Activated CD8-positive, alpha-beta memory T cell treated with anti-CD3 and anti-CD28 coated beads, Interleukin-2, amount 50 U/mL, for 24 hours (primary cell): ENCODE data around the gene CAMK2N2.
A peak's percentile ranks its signal among the peaks of the same experiment; 100 is the strongest.

Experiments used
- DNase-seq: peaks from one replicate; pipeline ENCODE4 v3.0.0-alpha.2; 2020; ENCODE audit errors: extremely low read depth

CAMK2N2 gene

GRCh38 chr3:184240384-184241140, 20.8 kb downstream of the CAMK2N2 start:
- DNase-seq: no peak

- DNase-seq: no peak
These were observed 21.6 kb downstream of the CAMK2N2 start for GRCh38 chr3:184239708-184240107.

GRCh38 chr3:184239221-184239620, 22.1 kb downstream of the CAMK2N2 start:
- no peak for DNase-seq

GRCh38 chr3:184238246-184238818, 23.0 kb downstream of the CAMK2N2 start:
- no peak for DNase-seq

GRCh38 chr3:184237807-184238206, 23.5 kb downstream of the CAMK2N2 start:
- no peak for DNase-seq

- DNase-seq: no peak
These were observed 24.1 kb downstream of the CAMK2N2 start for GRCh38 chr3:184237211-184237610.

- DNase-seq: no peak
These were observed 24.7 kb downstream of the CAMK2N2 start for GRCh38 chr3:184236636-184237035.

- DNase-seq: no peak
These were observed 25.3 kb downstream of the CAMK2N2 start for GRCh38 chr3:184236033-184236410.

GRCh38 chr3:184235381-184236032, 25.8 kb downstream of the CAMK2N2 start:
- no peak for DNase-seq

- no peak for DNase-seq
These were observed 26.5 kb downstream of the CAMK2N2 start for GRCh38 chr3:184234671-184235380.

- DNase-seq: no peak
These were observed 27.1 kb downstream of the CAMK2N2 start for GRCh38 chr3:184234224-184234623.

GRCh38 chr3:184233127-184233843, 28.1 kb downstream of the CAMK2N2 start:
- DNase-seq: no peak

- no peak for DNase-seq
These were observed 29.7 kb downstream of the CAMK2N2 start for GRCh38 chr3:184231671-184232070.

GRCh38 chr3:184230603-184231528, 30.5 kb downstream of the CAMK2N2 start:
- DNase-seq: no peak

- DNase-seq: no peak
These were observed 31.2 kb downstream of the CAMK2N2 start for GRCh38 chr3:184230081-184230602.

- DNase-seq: peak; percentile 14
These were observed 31.8 kb downstream of the CAMK2N2 start, which contains the start of gene VWA5B2 for GRCh38 chr3:184229394-184230080. TSS of gene VWA5B2 (plus strand) at chr3:184229585. CDS start at chr3:184230529, 944 bp downstream.

GRCh38 chr3:184228376-184229137, 32.8 kb downstream of the CAMK2N2 start:
- DNase-seq: no peak

- peak; percentile 9 for DNase-seq
These were observed 33.8 kb downstream of the CAMK2N2 start for GRCh38 chr3:184227481-184227935.

- DNase-seq: no peak
These were observed 37.4 kb downstream of the CAMK2N2 start for GRCh38 chr3:184223946-184224345.
